Measurements from ENCODE around the gene CYFIP2. TPM values are rescaled to one million over a fixed set of nuclear protein-coding genes. Genes with fewer than 3 reads are reported as not detected.

The CYFIP2 gene
- total and polyA plus RNA-seq, 10 of the 15 experiments (the other 5 are each of a cell fraction or from before 2014, with no cell fraction given), result 43.4 to 173 (median 96.0) TPM

DNA sequence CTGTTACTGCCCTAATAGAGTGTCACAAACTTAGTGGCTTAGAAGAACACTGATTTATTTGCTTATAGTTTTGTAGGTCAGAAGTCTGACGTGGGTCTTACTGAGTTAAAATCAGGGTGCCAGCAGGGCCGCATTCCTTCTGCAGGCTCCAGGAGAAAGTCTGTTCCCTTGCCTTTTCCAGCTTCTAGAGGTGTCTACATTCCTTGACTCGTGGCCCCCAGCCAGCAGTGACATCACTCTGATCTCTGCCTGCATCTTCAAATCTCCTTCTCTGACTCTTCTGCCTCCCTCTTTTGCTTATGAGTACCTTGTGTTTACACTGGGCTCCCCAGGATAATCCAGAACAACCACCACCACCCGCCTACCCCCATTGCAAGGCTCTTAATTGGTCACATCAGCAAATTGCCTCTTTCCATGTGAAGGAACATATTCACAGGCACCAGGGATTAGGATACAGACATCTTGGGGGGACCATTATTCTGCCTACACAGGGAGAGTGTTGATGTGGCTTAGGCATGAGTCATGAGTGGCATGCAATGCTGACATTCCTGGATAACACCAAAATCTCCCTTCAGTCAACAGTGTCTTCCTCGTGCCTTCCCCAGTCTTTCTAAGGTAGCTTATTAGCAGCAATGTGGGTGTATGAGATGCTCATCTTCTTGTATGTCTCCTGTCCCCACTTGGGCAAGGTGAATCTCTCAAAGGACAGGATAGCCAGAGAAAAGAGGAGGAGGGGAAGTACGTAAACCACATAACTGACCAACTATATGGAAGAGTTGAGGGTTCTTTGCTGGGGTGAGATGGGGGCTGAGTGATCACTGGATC, 24.4 kb downstream of the CYFIP2 start:
- in situ Hi-C loops (cut with MboI), result no loop called here

More for the DNA sequence above, 24.4 kb downstream of the CYFIP2 start:
- ChIA-PET RAD21 (ENCODE audit: unreplicated experiment) (interaction anchor here (0.5 to 1.0 kb wide), 2 partner anchors 37 to 262 kb away, joined by 3 to 5 read pairs; no protein-coding TSS in a partner anchor), CTCF (interaction anchor here (0.7 to 1.3 kb wide), 4 partner anchors 18 to 37 kb away, joined by 3 to 7 read pairs (median 3); no protein-coding TSS in a partner anchor), SMC1A (ENCODE audit: uncharacterized antibody, unreplicated experiment) (interaction anchor here (0.7 to 1.7 kb wide), 3 partner anchors 22 to 37 kb away, joined by 3 read pairs; no protein-coding TSS in a partner anchor), POLR2A (no interaction called here)
- intact Hi-C loops (cut with micrococcal nuclease; ENCODE audit: unreplicated experiment), result loop anchor here (5.0 kb wide), 1 partner anchor 38 kb away; no protein-coding TSS in a partner anchor
- no TSS peak for BruUV-seq (replicated peaks)
- Histone ChIP-seq H4K20me1 (ENCODE audit: control insufficient read depth, insufficient read depth) (0 out of 2 replicates have a peak, but pooled peaks cover 2% of the 10 kb centered on the region), H3K27me3 (replicated peaks in 1 of 2; ENCODE audit: control insufficient read depth in 2 of 2, insufficient read depth in 2 of 2, low read length in 1 of 2) (no peaks in the 10 kb centered on the region), H3K4me2 (ENCODE audit: control insufficient read depth, insufficient read depth) (no peak overlapping the region), H3K4me3 (no peak overlapping the region), H3K4me1 (ENCODE audit: control insufficient read depth, insufficient read depth, low read length) (peaks cover 4% of the 10 kb centered on the region), H2AFZ (ENCODE audit: control insufficient read depth, low read depth, low read length) (no peak overlapping the region), H3K79me2 (ENCODE audit: control insufficient read depth, insufficient read depth, low read length) (no peaks in the 10 kb centered on the region; the same call in 1 of the 2 replicates), H3K27ac (ENCODE audit: control insufficient read depth, insufficient read depth) (no peak overlapping the region), H3K36me3 (ENCODE audit: control insufficient read depth in 2 of 2, insufficient read depth in 2 of 2, low read length in 1 of 2) (peaks cover 16 to 31% of the 10 kb centered on the region in 2 experiments), H3K9me3 (replicated peaks; ENCODE audit: control insufficient read depth, insufficient read depth, low read length) (no peaks in the 10 kb centered on the region), H3K9ac (ENCODE audit: control insufficient read depth, insufficient read depth, low read length) (no peak overlapping the region)
- DNase-seq (ENCODE audit: low read depth, low spot score), result no peak
- no peak for FAIRE-seq
- TF ChIP-seq EZH2 (IDR thresholded peaks at IDR 0.05; ENCODE audit: borderline replicate concordance, control insufficient read depth, low read depth, low read length) (no peak), NFIC (IDR thresholded peaks at IDR 0.05; ENCODE audit: low read depth, low read length) (no peak), SIN3A (IDR thresholded peaks at IDR 0.05; ENCODE audit: low read depth, low read length) (no peak), SREBF1 (IDR thresholded peaks at IDR 0.05; ENCODE audit: low read length) (no peak), PAX5 (IDR thresholded peaks at IDR 0.05; ENCODE audit: borderline replicate concordance, low read depth, low read length) (no peak), ETV6 (conservative IDR thresholded peaks at IDR 0.05 in 1 of 2, IDR thresholded peaks at IDR 0.05 in 1 of 2; ENCODE audit: borderline replicate concordance in 1 of 2, low read depth in 1 of 2) (no peak)
- TF ChIP-seq, protein P1, sequence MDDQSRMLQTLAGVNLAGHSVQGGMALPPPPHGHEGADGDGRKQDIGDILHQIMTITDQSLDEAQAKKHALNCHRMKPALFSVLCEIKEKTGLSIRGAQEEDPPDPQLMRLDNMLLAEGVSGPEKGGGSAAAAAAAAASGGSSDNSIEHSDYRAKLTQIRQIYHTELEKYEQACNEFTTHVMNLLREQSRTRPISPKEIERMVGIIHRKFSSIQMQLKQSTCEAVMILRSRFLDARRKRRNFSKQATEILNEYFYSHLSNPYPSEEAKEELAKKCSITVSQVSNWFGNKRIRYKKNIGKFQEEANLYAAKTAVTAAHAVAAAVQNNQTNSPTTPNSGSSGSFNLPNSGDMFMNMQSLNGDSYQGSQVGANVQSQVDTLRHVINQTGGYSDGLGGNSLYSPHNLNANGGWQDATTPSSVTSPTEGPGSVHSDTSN (IDR thresholded peaks at IDR 0.05; ENCODE audit: insufficient replicate concordance, low read depth, low read length), result no peak
- 96% methylated on average over 6 of the region's 6 CpGs for WGBS (ENCODE audit: insufficient coverage, insufficient replicate concordance, low lambda C conversion rate, missing lambda C conversion rate)
- ATAC-seq, result no peak
